Measurements from ENCODE around the gene TOP1. TPM values are rescaled to one million over a fixed set of nuclear protein-coding genes. Genes with fewer than 3 reads are reported as not detected.

TOP1 gene
- total and polyA plus RNA-seq, 2 donors from 2014 or later = 23.4 to 49.9 TPM

- intact Hi-C loops (cut with DNase I) = no loop called here
- DNase-seq (no peak), FAIRE-seq (no peak)
- H3K4me3 ChIP-seq (ENCODE audit: low read length in 3 of 3) = no peak overlapping the region
- H3K9me3 ChIP-seq (ENCODE audit: control insufficient read depth in 2 of 3, insufficient read depth in 1 of 3, low read length in 3 of 3) = no peaks in the 10 kb centered on the region
- no peak for TF ChIP-seq CTCF (IDR thresholded peaks at IDR 0.05; ENCODE audit: borderline replicate concordance, extremely low read depth, insufficient read depth)
- H3K27me3 ChIP-seq (ENCODE audit: control insufficient read depth, insufficient read depth, low read length) = no peaks in the 10 kb centered on the region
- H3K27ac ChIP-seq (ENCODE audit: low read depth in 2 of 2, low read length in 2 of 2) = peak overlapping the region in 1 of 2 donors; percentile 88
- no peaks in the 10 kb centered on the region for H3K36me3 ChIP-seq (ENCODE audit: control insufficient read depth in 2 of 3, insufficient read depth in 3 of 3, low read length in 3 of 3)
- peaks cover 0 to 16% (median 15%) of the 10 kb centered on the region in 3 donors for H3K4me1 ChIP-seq (ENCODE audit: control insufficient read depth in 2 of 3, insufficient read depth in 2 of 3, low read depth in 1 of 3, low read length in 3 of 3)
- H3K9ac ChIP-seq (ENCODE audit: low read length in 3 of 3) = no peak overlapping the region
Measured at GRCh38 chr20:41004531-41005360, 23.9 kb upstream of the TOP1 start.

- no peak for FAIRE-seq
- H3K4me1 ChIP-seq (ENCODE audit: control insufficient read depth in 2 of 3, insufficient read depth in 2 of 3, low read depth in 1 of 3, low read length in 3 of 3) = peaks cover 0 to 16% (median 15%) of the 10 kb centered on the region in 3 donors
Measured at GRCh38 chr20:41005361-41005729, 23.3 kb upstream of the TOP1 start.

GRCh38 chr20:41006126-41006935 lies 22.3 kb upstream of the TOP1 start:
- H3K4me3 ChIP-seq (ENCODE audit: low read length in 3 of 3) = no peak overlapping the region
- peak overlapping the region; percentile 59 to 64 for H3K27ac ChIP-seq (ENCODE audit: low read depth in 2 of 2, low read length in 2 of 2)
- no peaks in the 10 kb centered on the region for H3K36me3 ChIP-seq (ENCODE audit: control insufficient read depth in 2 of 3, insufficient read depth in 3 of 3, low read length in 3 of 3)
- no peak for TF ChIP-seq CTCF (IDR thresholded peaks at IDR 0.05; ENCODE audit: borderline replicate concordance, extremely low read depth, insufficient read depth)
- no peak overlapping the region for H3K9ac ChIP-seq (ENCODE audit: low read length in 3 of 3)
- H3K9me3 ChIP-seq (ENCODE audit: control insufficient read depth in 2 of 3, insufficient read depth in 1 of 3, low read length in 3 of 3) = no peaks in the 10 kb centered on the region
- FAIRE-seq (no peak), DNase-seq (peak in 1 of 5 donors; percentile 72)
- intact Hi-C loops (cut with DNase I) = no loop called here
- no peaks in the 10 kb centered on the region for H3K27me3 ChIP-seq (ENCODE audit: control insufficient read depth, insufficient read depth, low read length)
- peaks cover 0 to 16% (median 15%) of the 10 kb centered on the region in 3 donors for H3K4me1 ChIP-seq (ENCODE audit: control insufficient read depth in 2 of 3, insufficient read depth in 2 of 3, low read depth in 1 of 3, low read length in 3 of 3)

More at GRCh38 chr20:41005361-41005729, 23.3 kb upstream of the TOP1 start:
- Histone ChIP-seq H3K4me3 (ENCODE audit: low read length in 3 of 3) (no peak overlapping the region), H3K9me3 (ENCODE audit: control insufficient read depth in 2 of 3, insufficient read depth in 1 of 3, low read length in 3 of 3) (no peaks in the 10 kb centered on the region), H3K27ac (ENCODE audit: low read depth in 2 of 2, low read length in 2 of 2) (peak overlapping the region; percentile 59 to 88), H3K27me3 (ENCODE audit: control insufficient read depth, insufficient read depth, low read length) (no peaks in the 10 kb centered on the region), H3K9ac (ENCODE audit: low read length in 3 of 3) (no peak overlapping the region), H3K36me3 (ENCODE audit: control insufficient read depth in 2 of 3, insufficient read depth in 3 of 3, low read length in 3 of 3) (no peaks in the 10 kb centered on the region)
- intact Hi-C loops (cut with DNase I) = no loop called here
- TF ChIP-seq CTCF (IDR thresholded peaks at IDR 0.05; ENCODE audit: borderline replicate concordance, extremely low read depth, insufficient read depth) = no peak
- DNase-seq = peak in 4 of 5 donors; percentile 24 to 96 (median 77)
